Iris pigment epithelial cell (primary cell): ENCODE results near the gene KIF5B.
A peak's percentile ranks its signal among the peaks of the same experiment; 100 is the strongest.
"Not testable (repeated sequence)": the region's sequence is repeated elsewhere in the genome, so short reads cannot be mapped to it uniquely, and the experiment has no call there.

Source experiments
- DNase-seq: peaks from one replicate; pipeline ENCODE4 v3.0.0-alpha.2; 2011; ENCODE audit warnings: low read depth

KIF5B gene

DNA sequence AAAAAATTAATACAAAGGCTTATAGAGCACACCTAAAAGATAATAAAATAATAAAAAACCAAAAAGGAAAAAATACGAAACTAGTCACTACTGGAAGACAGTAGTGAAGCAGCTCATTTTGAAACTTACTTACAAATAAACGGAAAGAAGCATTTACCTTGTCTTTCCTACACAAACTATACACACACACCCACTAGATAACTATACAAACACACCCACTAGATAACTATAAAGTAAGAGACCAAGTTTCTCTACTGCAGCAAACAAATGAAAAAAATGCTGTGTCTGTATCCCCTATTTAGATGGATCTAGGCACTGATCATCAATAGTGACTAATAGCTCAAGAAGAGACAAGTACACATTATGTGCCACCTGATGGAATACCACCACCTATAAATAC, 49.2 kb downstream of the KIF5B start:
- DNase-seq = no peak

DNA sequence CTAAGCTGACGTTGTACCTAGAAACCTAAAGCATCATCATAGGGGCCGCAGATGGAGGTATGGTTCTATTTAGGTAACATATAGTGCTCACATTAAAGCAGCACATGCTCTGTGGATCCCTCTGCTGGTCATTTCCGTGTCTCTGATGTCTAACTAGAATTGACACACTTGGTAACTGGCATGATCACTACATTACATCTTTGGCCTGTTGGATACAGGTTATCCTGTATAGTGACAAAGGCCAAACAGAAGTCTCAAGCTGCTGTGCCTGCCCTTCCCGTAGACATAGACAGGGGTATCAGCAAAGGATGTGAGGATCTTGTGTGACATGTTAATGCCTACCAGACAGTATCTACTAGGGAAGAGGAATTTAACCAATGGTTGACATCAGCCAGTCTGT, 51.2 kb downstream of the KIF5B start:
- DNase-seq = peak; percentile 47

- DNase-seq = peak; percentile 9
Measured at GRCh38 chr10:32004161-32004591, 52.0 kb downstream of the KIF5B start.

DNA sequence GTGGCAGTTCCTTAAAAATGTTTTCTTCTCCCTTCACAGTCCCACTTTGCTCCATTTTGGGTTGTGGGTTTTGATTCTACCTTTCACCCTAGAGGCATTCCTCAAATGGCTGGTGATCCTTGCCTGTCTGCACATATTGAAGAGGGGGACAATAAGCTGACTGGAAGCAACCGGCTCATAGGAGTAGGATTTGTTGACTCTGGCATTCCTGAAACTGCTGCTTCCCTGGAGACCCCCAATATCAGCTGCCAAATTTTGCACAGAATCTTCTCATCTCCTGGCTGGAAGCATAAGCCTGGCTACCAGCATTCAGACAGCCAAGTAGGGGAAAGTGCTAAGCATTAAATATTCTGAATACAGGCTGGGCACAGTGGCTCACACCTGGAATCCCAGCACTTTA, 53.7 kb downstream of the KIF5B start:
- DNase-seq = no peak

DNA sequence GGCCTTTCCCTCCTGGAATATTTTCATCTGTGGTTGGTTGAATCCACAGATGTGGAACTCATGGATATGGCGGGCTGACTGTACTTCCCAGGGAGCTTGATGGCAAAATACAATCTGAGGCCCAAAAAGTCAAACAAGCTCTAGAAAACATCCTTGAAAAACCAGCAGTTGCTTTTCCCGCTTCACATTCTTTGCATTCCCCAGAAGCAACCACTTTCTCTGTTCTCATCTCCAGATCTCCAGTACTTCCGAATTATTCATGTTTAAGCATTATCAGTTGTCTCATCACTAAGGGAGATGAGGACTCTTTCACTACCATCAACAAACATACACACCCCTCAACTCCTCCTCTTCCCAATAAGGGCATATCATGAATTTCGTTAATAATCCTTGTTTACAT, 55.3 kb downstream of the KIF5B start:
- DNase-seq = peak; percentile 73

DNA sequence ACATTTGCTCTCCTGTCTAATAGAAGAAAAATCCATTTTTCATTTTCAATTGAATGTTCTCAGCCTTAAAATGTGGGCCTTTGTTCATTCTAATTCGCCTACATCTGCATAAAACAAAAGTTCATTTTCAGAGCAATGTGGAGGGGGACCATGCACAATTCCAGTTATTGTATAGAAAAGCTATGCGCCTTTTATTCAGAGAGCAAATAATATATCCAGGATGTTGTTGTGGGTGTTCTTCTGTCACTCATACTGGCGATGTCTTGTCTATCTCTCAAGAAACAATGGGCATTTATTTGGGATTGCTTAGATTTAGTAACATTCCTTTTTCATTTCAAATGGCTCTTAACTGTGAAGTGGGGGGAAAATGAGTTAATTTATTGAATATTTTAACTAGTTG, 56.4 kb downstream of the KIF5B start:
- DNase-seq = no peak

GRCh38 chr10:31999070-31999660, 57.1 kb downstream of the KIF5B start:
- DNase-seq = no peak

DNA sequence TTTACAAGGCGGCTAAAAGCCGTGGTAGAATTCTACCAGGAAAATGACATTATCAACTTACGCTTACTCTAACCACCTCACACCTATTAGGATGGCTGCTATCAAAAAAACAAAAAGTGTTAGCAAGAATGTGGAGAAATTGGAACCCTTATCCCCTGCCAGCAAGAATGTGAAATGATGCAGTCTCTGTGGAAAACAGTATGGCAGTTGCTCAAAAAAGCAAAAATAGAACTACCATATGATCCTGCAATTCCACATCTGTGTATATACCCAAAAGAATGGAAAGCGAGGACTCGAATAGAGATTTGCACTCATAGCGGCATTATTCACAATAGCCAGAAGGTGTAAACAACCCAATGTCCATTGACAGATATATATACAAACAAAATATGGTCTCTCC, 61.3 kb downstream of the KIF5B start:
- no peak for DNase-seq

DNA sequence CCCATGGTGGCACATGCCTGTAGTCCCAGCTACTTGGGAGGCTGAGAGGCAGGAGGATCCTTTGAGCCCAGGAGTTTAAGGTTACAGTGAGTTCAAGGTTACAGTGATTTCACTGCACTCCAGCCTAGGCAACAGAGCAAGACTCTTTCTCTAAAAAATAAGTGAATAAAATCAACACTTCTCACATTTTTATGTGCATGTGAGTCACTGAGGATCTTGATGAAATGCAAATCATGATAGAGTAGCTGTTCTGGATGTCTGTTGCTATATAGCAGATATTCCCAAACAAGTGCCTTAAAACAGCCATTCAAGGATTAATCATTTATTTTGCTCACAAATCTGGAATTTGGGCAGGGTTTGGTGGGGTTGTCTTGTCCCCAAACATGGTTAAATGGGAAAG, 65.3 kb downstream of the KIF5B start:
- DNase-seq = no peak

DNA sequence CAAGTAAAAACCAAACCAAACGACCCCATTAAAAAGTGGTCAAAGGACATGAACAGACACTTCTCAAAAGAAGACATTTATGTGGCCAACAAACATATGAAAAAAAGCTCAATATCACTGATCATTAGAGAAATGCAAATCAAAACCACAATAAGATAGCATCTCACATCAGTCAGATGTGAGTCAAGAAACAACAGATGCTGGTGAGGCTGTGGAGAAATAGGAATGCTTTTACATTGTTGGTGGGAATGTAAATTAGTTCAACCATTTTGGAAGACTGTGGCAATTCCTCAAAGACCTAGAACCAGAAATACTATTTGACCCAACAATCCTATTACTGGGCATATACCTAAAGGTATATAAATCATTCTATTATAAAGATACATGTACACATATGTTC, 68.4 kb downstream of the KIF5B start:
- DNase-seq = not testable (repeated sequence)

DNA sequence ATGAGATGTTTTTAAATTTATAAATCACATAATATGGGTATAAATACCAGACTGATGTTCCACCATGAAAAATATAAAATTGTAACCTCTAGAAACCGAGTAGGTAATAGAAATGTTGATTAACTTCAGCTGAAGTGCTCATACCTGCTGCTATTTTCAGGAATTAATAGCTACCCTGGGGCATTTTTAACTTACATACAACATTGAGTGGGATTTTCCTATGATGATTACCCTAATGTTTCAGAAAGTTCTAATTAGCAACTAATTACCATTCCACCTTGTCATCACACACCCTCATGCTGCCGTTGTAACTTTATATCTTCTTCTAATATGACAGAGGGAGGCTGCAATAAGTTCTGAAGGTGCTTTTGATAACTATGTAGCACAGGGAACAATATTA, 74.1 kb downstream of the KIF5B start:
- no peak for DNase-seq

DNA sequence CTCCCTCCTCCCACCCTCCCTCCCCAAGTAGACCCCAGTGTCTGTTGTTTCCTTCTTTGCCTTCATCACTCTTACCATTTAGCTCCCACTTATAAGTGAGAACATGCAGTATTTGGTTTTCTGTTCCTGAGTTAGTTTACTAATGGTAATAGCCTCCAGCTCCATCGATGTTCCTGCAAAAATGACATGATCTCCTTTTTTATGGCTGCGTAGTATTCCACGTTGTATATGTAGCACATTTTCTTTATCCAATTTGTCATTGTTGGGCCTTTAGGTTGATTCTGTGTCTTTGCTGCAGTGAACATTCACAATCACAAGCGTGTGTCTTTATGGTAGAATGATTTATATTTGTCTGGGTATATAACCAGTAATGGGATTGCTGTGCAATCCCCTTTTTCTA, 75.8 kb downstream of the KIF5B start:
- no peak for DNase-seq

DNA sequence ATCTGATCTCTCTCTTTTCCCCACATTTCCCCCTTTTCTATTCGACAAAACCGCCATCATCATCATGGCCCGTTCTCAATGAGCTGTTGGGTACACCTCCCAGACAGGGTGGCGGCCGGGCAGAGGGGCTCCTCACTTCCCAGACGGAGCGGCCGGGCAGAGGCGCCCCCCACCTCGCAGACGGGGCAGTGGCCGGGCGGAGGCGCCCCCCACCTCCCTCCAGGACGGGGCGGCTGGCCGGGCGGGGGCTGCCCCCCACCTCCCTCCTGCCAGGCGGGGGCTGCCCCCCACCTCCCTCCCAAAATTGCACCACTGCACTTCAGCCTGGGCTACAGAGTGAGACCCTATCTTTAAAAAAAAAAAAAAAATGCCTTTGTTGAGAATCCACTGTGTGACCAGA, 77.2 kb downstream of the KIF5B start:
- DNase-seq = not testable (repeated sequence)

GRCh38 chr10:31978156-31978483, 78.1 kb downstream of the KIF5B start:
- DNase-seq = no peak

DNA sequence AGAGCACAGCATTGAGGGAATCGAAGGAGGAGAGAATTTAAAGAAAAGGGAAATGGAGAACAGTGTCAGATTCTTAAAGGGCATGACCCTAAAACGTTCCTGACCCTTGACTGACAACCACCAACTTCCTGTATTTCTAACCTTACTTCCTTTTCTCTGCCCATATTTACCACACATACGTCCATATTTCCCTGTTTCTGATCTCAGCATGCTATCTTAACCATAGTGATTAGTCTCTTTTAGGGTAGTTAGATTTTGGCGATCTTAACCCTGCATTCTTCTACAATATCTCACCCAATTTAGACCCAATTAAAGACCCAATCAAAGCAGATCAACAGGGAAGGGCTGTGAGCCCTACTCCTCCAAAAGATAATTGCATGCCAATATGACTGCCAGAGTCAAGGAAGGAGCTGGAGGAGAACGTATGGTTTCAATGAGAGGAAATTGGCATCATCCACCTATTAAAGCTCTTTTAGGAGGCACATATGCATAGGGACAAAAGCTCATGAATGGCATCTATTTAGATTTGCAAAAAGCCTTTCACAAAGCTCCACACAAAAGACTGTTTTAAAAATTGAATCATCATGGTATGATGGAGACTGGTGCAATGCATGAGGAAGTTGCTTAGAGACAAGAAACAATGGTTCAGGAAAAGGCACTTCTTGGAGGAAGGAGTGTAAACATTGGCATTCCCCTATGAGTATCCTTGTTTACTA, 78.6 kb downstream of the KIF5B start:
- DNase-seq = peak; percentile 58

DNA sequence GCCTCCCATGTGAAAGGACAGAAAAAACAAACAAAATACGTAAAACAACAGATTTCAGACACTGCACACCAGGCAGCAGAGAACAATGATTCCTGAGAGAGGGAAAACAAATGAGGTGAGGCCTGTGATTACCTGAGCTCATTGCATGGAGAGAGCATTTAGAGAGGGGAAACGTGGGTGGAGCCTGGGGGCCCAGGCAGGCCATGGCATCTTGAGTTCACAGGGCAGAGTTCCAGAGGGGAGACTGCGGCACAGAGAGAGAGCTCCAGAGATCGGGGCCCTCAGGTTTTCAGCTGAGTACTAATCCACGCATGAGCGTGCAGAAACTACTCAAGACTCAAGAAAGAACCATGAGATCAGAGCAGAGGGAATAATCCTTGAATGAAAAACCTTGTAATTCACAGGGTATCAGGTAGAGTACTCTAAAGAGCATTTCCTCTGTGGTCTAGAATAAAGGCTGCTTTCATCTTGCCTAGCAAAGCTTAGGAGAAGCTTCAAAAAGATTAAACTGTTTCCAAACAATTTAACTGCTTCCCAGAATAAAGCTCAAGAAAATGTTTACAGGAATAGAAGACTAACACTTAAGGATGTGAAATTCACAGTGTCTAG, 81.0 kb downstream of the KIF5B start:
- no peak for DNase-seq

DNA sequence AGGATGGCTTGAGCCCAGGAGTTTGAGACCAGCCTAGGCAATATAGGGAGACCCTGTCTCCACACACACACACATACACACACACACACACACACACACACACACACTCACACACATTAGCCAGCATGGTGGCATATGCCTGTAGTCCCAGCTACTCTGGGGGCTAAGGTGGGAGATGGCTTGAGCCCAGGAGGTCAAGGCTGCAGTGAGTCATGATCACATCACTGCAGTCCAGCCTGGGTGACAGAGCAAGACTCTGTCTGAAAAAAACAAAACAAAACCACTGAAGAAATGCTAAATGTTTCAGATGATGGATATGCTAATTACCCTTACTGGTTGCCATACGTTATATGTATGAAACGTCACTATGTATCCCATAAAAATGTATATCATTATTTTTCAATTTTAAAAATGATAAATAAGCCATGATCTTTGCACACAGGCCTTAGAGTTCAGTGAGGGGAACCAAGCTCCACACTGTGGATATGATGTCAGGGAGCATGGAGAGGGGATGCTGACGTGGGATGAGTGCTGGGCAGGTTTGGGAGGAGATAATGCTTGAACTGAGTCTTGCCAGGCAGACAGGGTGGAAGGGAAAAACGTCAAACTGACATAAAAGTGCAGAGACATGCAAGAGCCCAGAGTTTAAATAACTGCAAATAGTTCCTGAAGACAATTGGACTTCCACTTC, 81.6 kb downstream of the KIF5B start:
- no peak for DNase-seq

- DNase-seq = no peak
Measured at GRCh38 chr10:31972519-31973041, 83.6 kb downstream of the KIF5B start.

DNA sequence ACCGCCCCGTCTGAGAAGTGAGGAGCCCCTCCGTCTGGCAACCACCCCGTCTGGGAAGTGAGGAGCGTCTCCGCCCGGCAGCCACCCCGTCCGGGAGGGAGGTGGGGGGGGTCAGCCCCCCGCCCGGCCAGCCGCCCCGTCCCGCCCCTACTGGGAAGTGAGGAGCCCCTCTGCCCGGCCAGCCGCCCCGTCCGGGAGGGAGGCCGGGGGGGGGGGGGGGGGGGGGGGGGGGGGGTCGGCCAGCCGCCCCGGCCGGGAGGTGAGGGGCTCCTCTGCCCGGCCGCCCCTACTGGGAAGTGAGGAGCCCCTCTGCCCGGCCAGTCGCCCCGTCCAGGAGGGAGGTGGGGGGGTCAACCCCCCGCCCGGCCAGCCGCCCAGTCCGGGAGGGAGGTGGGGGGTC, 86.4 kb downstream of the KIF5B start:
- not testable (repeated sequence) for DNase-seq

- no peak for DNase-seq
Measured at GRCh38 chr10:31963589-31963980, 92.6 kb downstream of the KIF5B start.

DNA sequence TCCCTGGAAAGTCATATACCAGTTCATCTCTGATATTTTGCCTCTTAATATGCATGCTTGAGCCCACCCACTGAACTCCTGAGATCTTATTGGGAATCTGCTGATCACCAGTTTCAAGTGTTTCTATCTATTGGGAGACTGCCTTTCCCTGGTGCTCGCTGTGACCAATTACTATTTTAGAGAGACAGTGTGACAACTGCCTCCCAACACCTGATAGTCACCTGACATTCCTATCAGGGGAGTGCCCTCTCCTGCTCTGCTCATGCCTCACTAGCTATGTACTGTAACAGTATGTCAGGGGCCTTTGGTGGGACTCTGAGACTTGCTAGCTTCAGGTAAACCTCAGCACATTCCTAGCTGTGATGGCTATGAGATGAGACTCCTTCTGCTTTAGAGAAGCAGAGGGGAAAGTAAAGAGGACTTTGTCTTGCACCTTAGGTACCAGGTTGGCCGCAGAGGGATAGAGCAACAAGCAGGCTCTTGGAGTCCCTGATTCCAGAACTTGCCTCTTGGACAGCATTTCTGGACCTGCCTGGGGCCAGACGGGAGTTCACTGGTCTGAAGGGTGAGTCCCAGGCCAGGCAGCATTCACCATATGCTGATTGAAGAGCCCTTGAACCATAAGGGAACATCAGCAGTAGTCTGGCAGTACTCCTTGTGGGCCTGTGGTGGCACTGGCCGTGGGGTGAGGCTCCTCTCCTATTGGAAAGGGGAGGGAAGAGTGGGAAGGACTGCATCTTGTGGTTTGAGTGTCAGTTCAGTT, 93.2 kb downstream of the KIF5B start:
- DNase-seq = no peak
